ACC112 (cell line): Measurements from ENCODE around the gene MACROD2.
"Not testable (repeated sequence)": the region's sequence is repeated elsewhere in the genome, so short reads cannot be mapped to it uniquely, and the experiment has no call there.

Experiments used
- H2AFZ ChIP-seq: fragments of 200-600 bp; sonication (generic); one replicate; pipeline ENCODE4 v1.6.0; 2017; ENCODE audit warnings: antibody characterized with exemption, low read length; ENCODE audit not compliant: unreplicated experiment
- H3K27ac ChIP-seq: fragments of 200-600 bp; sonication (generic); 2 replicates; pipeline ENCODE4 v1.5.1; 2014; ENCODE audit warnings: low read depth, mild to moderate bottlenecking, antibody characterized with exemption, low read length, moderate library complexity
- H3K27me3 ChIP-seq: fragments of 200-600 bp; sonication (generic); 2 replicates; pipeline ENCODE4 v1.6.1; 2014; ENCODE audit warnings: mild to moderate bottlenecking, antibody characterized with exemption, low read length, moderate library complexity, mixed read lengths; ENCODE audit not compliant: insufficient read depth
- H3K36me3 ChIP-seq: fragments of 200-600 bp; sonication (generic); 2 replicates; pipeline ENCODE4 v1.6.1; 2016; ENCODE audit warnings: mild to moderate bottlenecking, antibody characterized with exemption, low read length, moderate library complexity, mixed read lengths; ENCODE audit not compliant: insufficient read depth
- H3K4me1 ChIP-seq: fragments of 200-600 bp; sonication (generic); one replicate; pipeline ENCODE4 v1.6.1; 2016; ENCODE audit warnings: low read length, mixed read lengths; ENCODE audit not compliant: insufficient read depth, unreplicated experiment, control insufficient read depth
- H3K4me3 ChIP-seq: fragments of 200-600 bp; sonication (generic); 2 replicates; pipeline ENCODE4 v1.5.1; 2014; ENCODE audit warnings: mild to moderate bottlenecking, low read depth, low read length
- H3K79me2 ChIP-seq: fragments of 200-600 bp; sonication (generic); one replicate; pipeline ENCODE4 v1.6.0; 2016; ENCODE audit warnings: low read length; ENCODE audit not compliant: control insufficient read depth, unreplicated experiment, insufficient read depth

Gene MACROD2

GRCh38 chr20:14235355-14235754, 240.0 kb downstream of the MACROD2 start:
- Histone ChIP-seq H3K36me3 (no peaks in the 10 kb centered on the region), H2AFZ (peak overlapping the region; percentile 67), H3K27ac (peak overlapping the region; percentile 42), H3K4me1 (peaks cover 11% of the 10 kb centered on the region), H3K4me3 (peak overlapping the region; percentile 60; the same call in 1 of the 2 replicates), H3K27me3 (no peaks in the 10 kb centered on the region), H3K79me2 (no peaks in the 10 kb centered on the region)

GRCh38 chr20:14245368-14245970, 250.2 kb downstream of the MACROD2 start:
- no peak overlapping the region for H2AFZ ChIP-seq
- H3K79me2 ChIP-seq, result no peaks in the 10 kb centered on the region
- no peak overlapping the region for H3K27ac ChIP-seq
- no peak overlapping the region for H3K4me3 ChIP-seq
- H3K36me3 ChIP-seq, result no peaks in the 10 kb centered on the region
- H3K4me1 ChIP-seq, result no peaks in the 10 kb centered on the region
- H3K27me3 ChIP-seq, result no peaks in the 10 kb centered on the region

- Histone ChIP-seq H2AFZ (no peak overlapping the region), H3K27ac (no peak overlapping the region), H3K4me1 (peaks cover 4% of the 10 kb centered on the region), H3K4me3 (no peak overlapping the region), H3K36me3 (no peaks in the 10 kb centered on the region), H3K79me2 (no peaks in the 10 kb centered on the region), H3K27me3 (no peaks in the 10 kb centered on the region)
Measured at GRCh38 chr20:14259689-14260088, 264.4 kb downstream of the MACROD2 start.

GRCh38 chr20:14260367-14260766, 265.1 kb downstream of the MACROD2 start:
- H2AFZ ChIP-seq, result no peak overlapping the region
- H3K27ac ChIP-seq, result no peak overlapping the region
- no peaks in the 10 kb centered on the region for H3K27me3 ChIP-seq
- peaks cover 4% of the 10 kb centered on the region for H3K4me1 ChIP-seq
- no peaks in the 10 kb centered on the region for H3K79me2 ChIP-seq
- H3K4me3 ChIP-seq, result no peak overlapping the region
- no peaks in the 10 kb centered on the region for H3K36me3 ChIP-seq

- H3K36me3 ChIP-seq, result no peaks in the 10 kb centered on the region
- H3K27ac ChIP-seq, result no peak overlapping the region
- no peak overlapping the region for H3K4me3 ChIP-seq
- H3K27me3 ChIP-seq, result no peaks in the 10 kb centered on the region
- no peaks in the 10 kb centered on the region for H3K79me2 ChIP-seq
- no peak overlapping the region for H2AFZ ChIP-seq
- H3K4me1 ChIP-seq, result peaks cover under 1% of the 10 kb centered on the region
Measured at GRCh38 chr20:14264869-14265268, 269.6 kb downstream of the MACROD2 start.

- no peaks in the 10 kb centered on the region for H3K79me2 ChIP-seq
- H2AFZ ChIP-seq, result no peak overlapping the region
- no peaks in the 10 kb centered on the region for H3K4me1 ChIP-seq
- no peak overlapping the region for H3K27ac ChIP-seq
- H3K4me3 ChIP-seq, result no peak overlapping the region
- H3K27me3 ChIP-seq, result no peaks in the 10 kb centered on the region
- H3K36me3 ChIP-seq, result no peaks in the 10 kb centered on the region
Measured at GRCh38 chr20:14266246-14266645, 270.9 kb downstream of the MACROD2 start.

- H3K4me1 ChIP-seq, H3K4me3 ChIP-seq, H3K36me3 ChIP-seq, H2AFZ ChIP-seq, H3K27ac ChIP-seq, H3K27me3 ChIP-seq, H3K79me2 ChIP-seq: not testable (repeated sequence)
Measured at GRCh38 chr20:14270751-14271150, 275.4 kb downstream of the MACROD2 start.

GRCh38 chr20:14282140-14282539, 286.8 kb downstream of the MACROD2 start:
- Histone ChIP-seq H3K79me2 (no peaks in the 10 kb centered on the region), H2AFZ (no peak overlapping the region), H3K36me3 (no peaks in the 10 kb centered on the region), H3K4me3 (no peak overlapping the region), H3K27ac (no peak overlapping the region), H3K4me1 (no peaks in the 10 kb centered on the region), H3K27me3 (no peaks in the 10 kb centered on the region)

- H3K4me3 ChIP-seq, result no peak overlapping the region
- H3K4me1 ChIP-seq, result peaks cover 21% of the 10 kb centered on the region
- H2AFZ ChIP-seq, result no peak overlapping the region
- H3K79me2 ChIP-seq, result no peaks in the 10 kb centered on the region
- no peak overlapping the region for H3K27ac ChIP-seq
- H3K27me3 ChIP-seq, result no peaks in the 10 kb centered on the region
- no peaks in the 10 kb centered on the region for H3K36me3 ChIP-seq
Measured at GRCh38 chr20:14284443-14284842, 289.1 kb downstream of the MACROD2 start.

GRCh38 chr20:14288341-14289330, 293.3 kb downstream of the MACROD2 start:
- Histone ChIP-seq H3K4me1 (peaks cover 23% of the 10 kb centered on the region), H3K4me3 (peak overlapping the region; percentile 50), H3K27me3 (no peaks in the 10 kb centered on the region), H2AFZ (peak overlapping the region; percentile 89), H3K36me3 (no peaks in the 10 kb centered on the region), H3K79me2 (no peaks in the 10 kb centered on the region), H3K27ac (peak overlapping the region; percentile 98)

GRCh38 chr20:14291502-14291901, 296.2 kb downstream of the MACROD2 start:
- no peaks in the 10 kb centered on the region for H3K36me3 ChIP-seq
- H3K27ac ChIP-seq, result no peak overlapping the region
- no peaks in the 10 kb centered on the region for H3K27me3 ChIP-seq
- H3K79me2 ChIP-seq, result no peaks in the 10 kb centered on the region
- no peak overlapping the region for H3K4me3 ChIP-seq
- peaks cover 23% of the 10 kb centered on the region for H3K4me1 ChIP-seq
- H2AFZ ChIP-seq, result no peak overlapping the region
